Brain microvascular endothelial cell (primary cell): ENCODE data around the gene CDH2.

Experiments used
- DNase-seq: peaks from one replicate; pipeline ENCODE4 v3.0.0-alpha.2; 2020
- H3K27ac ChIP-seq: fragments of 250-450 bp; sonication (Bioruptor Pico); 2 replicates; pipeline ENCODE4 v1.5.1; 2020; ENCODE audit warnings: mild to moderate bottlenecking, moderate library complexity
- H3K27me3 ChIP-seq: fragments of 250-450 bp; sonication (Bioruptor Pico); replicated peaks from 2 replicates; pipeline ENCODE4 v1.5.1; 2020; ENCODE audit warnings: mild to moderate bottlenecking
- H3K36me3 ChIP-seq: fragments of 250-450 bp; sonication (Bioruptor Pico); replicated peaks from 2 replicates; pipeline ENCODE4 v1.5.1; 2020; ENCODE audit warnings: mild to moderate bottlenecking
- H3K4me3 ChIP-seq: 2 replicates; pipeline ENCODE4 v1.5.1; 2011; ENCODE audit warnings: low read depth, mild to moderate bottlenecking, control low read depth, low read length, moderate library complexity
- CTCF ChIP-seq: IDR thresholded peaks from 2 replicates; pipeline ENCODE4 v1.5.1; 2011; ENCODE audit warnings: low read depth, mild to moderate bottlenecking, moderate library complexity, low read length, control low read depth, inconsistent platforms; ENCODE audit errors: missing control alignments
- in situ Hi-C: cut with HindIII; loops from 2 replicates; pipeline ENCODE4 v1.10.0; 2017; ENCODE audit warnings: low sequenced_read_pairs, low pct_ligation_motif_present

CDH2 gene

GRCh38 chr18:28044036-28044435 lies 132.9 kb downstream of the CDH2 start:
- Histone ChIP-seq H3K27ac (no peak overlapping the region), H3K36me3 (no peaks in the 10 kb centered on the region)

GRCh38 chr18:28043631-28044030 lies 133.3 kb downstream of the CDH2 start:
- Histone ChIP-seq H3K36me3 (no peaks in the 10 kb centered on the region), H3K27ac (no peak overlapping the region), H3K4me3 (no peak overlapping the region), H3K27me3 (no peaks in the 10 kb centered on the region)
- TF ChIP-seq CTCF: no peak
- no peak for DNase-seq
- in situ Hi-C loops: no loop called here

More at GRCh38 chr18:28044036-28044435, 132.9 kb downstream of the CDH2 start:
- in situ Hi-C loops: no loop called here
- no peak for DNase-seq
- no peaks in the 10 kb centered on the region for H3K27me3 ChIP-seq
- TF ChIP-seq CTCF: no peak
- no peak overlapping the region for H3K4me3 ChIP-seq

- Histone ChIP-seq H3K36me3 (no peaks in the 10 kb centered on the region), H3K27me3 (no peaks in the 10 kb centered on the region), H3K4me3 (no peak overlapping the region), H3K27ac (peak overlapping the region; percentile 58)
- no peak for TF ChIP-seq CTCF
- peak; percentile 80 for DNase-seq
- in situ Hi-C loops: no loop called here
Observed at GRCh38 chr18:28041366-28041765, 135.6 kb downstream of the CDH2 start.

- H3K27me3 ChIP-seq: no peaks in the 10 kb centered on the region
- TF ChIP-seq CTCF: no peak
- in situ Hi-C loops: no loop called here
- no peaks in the 10 kb centered on the region for H3K36me3 ChIP-seq
- H3K27ac ChIP-seq: peak overlapping the region; percentile 58
- no peak overlapping the region for H3K4me3 ChIP-seq
- no peak for DNase-seq
Observed at GRCh38 chr18:28040716-28041115, 136.2 kb downstream of the CDH2 start.

- Histone ChIP-seq H3K27ac (no peak overlapping the region), H3K27me3 (no peaks in the 10 kb centered on the region), H3K36me3 (no peaks in the 10 kb centered on the region), H3K4me3 (no peak overlapping the region)
- no peak for DNase-seq
- in situ Hi-C loops: no loop called here
- no peak for TF ChIP-seq CTCF
Observed at GRCh38 chr18:28040211-28040610, 136.7 kb downstream of the CDH2 start.

- no peak for DNase-seq
- in situ Hi-C loops: no loop called here
Observed at GRCh38 chr18:28039691-28040090, 137.2 kb downstream of the CDH2 start.

More at GRCh38 chr18:28039691-28040090, 137.2 kb downstream of the CDH2 start:
- Histone ChIP-seq H3K27ac (peak overlapping the region; percentile 40), H3K27me3 (no peaks in the 10 kb centered on the region), H3K36me3 (no peaks in the 10 kb centered on the region), H3K4me3 (no peak overlapping the region)
- TF ChIP-seq CTCF: no peak
